Measurements from ENCODE around the gene IL17RC.
A peak's percentile ranks its signal among the peaks of the same experiment; 100 is the strongest.

DNA sequence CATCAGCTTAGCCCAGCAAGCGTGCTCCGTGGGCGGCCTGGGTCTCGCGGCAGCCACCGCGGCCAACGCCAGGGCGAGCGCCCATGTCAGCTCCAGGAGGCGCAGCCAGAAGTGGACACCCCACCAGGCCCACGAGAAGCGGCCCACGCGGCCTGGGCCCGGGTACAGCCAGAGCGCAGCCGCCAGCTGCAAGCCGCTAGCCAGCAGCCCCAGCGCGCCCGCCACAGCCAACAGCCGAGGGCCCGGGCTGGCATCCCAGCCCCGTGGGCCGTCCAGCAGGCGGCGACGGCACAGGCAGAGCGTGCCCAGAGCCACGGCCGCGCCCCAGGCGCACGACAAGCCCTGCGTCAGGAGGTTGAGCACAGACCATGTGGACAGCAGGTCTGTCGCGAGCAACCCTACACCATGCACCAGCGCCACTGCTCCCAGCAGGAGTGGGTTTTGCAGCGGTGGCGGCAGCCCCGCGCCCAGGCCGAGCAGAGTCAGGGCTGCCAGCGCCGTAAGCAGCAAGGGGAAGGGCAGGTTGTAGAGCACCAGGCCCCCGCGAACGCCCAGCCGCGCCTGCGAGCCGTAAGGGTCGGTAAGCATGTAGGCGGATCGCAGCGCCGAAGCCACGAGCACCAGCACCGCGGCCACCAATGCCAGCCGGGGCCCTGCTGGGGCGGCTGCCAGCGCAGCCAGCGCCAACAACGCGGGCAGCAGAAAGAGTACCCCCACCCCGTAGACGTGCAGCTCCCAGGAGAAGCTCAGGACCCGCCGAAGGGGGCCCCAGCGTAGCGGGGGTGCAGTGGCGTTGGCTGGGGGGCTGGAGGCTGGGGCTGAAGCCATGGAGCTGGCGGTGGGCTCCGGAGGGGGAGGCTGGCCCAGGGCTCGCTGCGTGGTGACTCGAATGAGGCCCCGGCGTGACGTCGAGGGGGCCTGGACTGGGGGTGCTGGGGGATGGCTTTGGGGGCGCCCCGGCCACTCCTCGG, 30.4 kb downstream of the IL17RC start:
- TF ChIP-seq, protein P1, sequence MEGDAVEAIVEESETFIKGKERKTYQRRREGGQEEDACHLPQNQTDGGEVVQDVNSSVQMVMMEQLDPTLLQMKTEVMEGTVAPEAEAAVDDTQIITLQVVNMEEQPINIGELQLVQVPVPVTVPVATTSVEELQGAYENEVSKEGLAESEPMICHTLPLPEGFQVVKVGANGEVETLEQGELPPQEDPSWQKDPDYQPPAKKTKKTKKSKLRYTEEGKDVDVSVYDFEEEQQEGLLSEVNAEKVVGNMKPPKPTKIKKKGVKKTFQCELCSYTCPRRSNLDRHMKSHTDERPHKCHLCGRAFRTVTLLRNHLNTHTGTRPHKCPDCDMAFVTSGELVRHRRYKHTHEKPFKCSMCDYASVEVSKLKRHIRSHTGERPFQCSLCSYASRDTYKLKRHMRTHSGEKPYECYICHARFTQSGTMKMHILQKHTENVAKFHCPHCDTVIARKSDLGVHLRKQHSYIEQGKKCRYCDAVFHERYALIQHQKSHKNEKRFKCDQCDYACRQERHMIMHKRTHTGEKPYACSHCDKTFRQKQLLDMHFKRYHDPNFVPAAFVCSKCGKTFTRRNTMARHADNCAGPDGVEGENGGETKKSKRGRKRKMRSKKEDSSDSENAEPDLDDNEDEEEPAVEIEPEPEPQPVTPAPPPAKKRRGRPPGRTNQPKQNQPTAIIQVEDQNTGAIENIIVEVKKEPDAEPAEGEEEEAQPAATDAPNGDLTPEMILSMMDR (IDR thresholded peaks at IDR 0.05), result peak; percentile 18 to 83 (median 66)
- peak in 1 of 2 donors; percentile 31 for TF ChIP-seq POLR2A (IDR thresholded peaks at IDR 0.05)
